ENCODE results near the gene ZNF275.

- TF ChIP-seq, protein P1, sequence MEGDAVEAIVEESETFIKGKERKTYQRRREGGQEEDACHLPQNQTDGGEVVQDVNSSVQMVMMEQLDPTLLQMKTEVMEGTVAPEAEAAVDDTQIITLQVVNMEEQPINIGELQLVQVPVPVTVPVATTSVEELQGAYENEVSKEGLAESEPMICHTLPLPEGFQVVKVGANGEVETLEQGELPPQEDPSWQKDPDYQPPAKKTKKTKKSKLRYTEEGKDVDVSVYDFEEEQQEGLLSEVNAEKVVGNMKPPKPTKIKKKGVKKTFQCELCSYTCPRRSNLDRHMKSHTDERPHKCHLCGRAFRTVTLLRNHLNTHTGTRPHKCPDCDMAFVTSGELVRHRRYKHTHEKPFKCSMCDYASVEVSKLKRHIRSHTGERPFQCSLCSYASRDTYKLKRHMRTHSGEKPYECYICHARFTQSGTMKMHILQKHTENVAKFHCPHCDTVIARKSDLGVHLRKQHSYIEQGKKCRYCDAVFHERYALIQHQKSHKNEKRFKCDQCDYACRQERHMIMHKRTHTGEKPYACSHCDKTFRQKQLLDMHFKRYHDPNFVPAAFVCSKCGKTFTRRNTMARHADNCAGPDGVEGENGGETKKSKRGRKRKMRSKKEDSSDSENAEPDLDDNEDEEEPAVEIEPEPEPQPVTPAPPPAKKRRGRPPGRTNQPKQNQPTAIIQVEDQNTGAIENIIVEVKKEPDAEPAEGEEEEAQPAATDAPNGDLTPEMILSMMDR (IDR thresholded peaks at IDR 0.05 in 4 of 5, conservative IDR thresholded peaks at IDR 0.05 in 1 of 5), result no peak
- TF ChIP-seq POLR2A (IDR thresholded peaks at IDR 0.05), result no peak
Observed at GRCh38 chrX:153387345-153387744, 53.4 kb downstream of the ZNF275 start.
